HUES64 (cell line): ENCODE measurements around the gene NR6A1.

Experiments used
- H3K27ac ChIP-seq: 2 replicates; pipeline ENCODE4 v1.7.0; 2013; ENCODE audit warnings: low read depth, low read length, inconsistent platforms
- H3K27me3 ChIP-seq: 2 replicates; pipeline ENCODE4 v1.6.1; 2013; ENCODE audit warnings: mild to moderate bottlenecking, low read length; ENCODE audit not compliant: insufficient read depth
- H3K36me3 ChIP-seq: 2 replicates; pipeline ENCODE4 v1.6.1; 2013; ENCODE audit warnings: mild to moderate bottlenecking, low read length; ENCODE audit not compliant: insufficient read depth
- H3K4me1 ChIP-seq: 2 replicates; pipeline ENCODE4 v1.6.1; 2013; ENCODE audit warnings: mild to moderate bottlenecking, low read length, moderate library complexity; ENCODE audit not compliant: insufficient read depth
- H3K4me3 ChIP-seq: 2 replicates; pipeline ENCODE4 v1.5.1; 2013; ENCODE audit warnings: mild to moderate bottlenecking, low read length, moderate library complexity
- H3K9ac ChIP-seq: 2 replicates; pipeline ENCODE4 v1.6.1; 2013; ENCODE audit warnings: mild to moderate bottlenecking, low read depth, low read length
- H3K9me3 ChIP-seq: 2 replicates; pipeline ENCODE4 v1.6.1; 2013; ENCODE audit warnings: low read depth, low read length; ENCODE audit not compliant: insufficient read depth
- WGBS: fragments of 150-250, 120-280 bp; methylation state at CpG from one replicate; pipeline ENCODE4 v1.1.7; 2013; ENCODE audit warnings: missing lambda C conversion rate; 5-methylcytosine and 5-hydroxymethylcytosine counted together

The NR6A1 gene

GRCh38 chr9:124717597-124717996 lies 53.5 kb downstream of the NR6A1 start:
- H3K36me3 ChIP-seq, result peaks cover 11% of the 10 kb centered on the region; the same call in 1 of the 2 replicates
- H3K9ac ChIP-seq, result no peak overlapping the region
- H3K4me3 ChIP-seq, result no peak overlapping the region
- no peak overlapping the region for H3K27ac ChIP-seq
- H3K4me1 ChIP-seq, result peaks cover 8% of the 10 kb centered on the region
- no peaks in the 10 kb centered on the region for H3K27me3 ChIP-seq
- no peaks in the 10 kb centered on the region for H3K9me3 ChIP-seq
- WGBS, result 99% methylated on average over 2 of the region's 2 CpGs

- H3K4me1 ChIP-seq, result peaks cover 8% of the 10 kb centered on the region
- H3K36me3 ChIP-seq, result peaks cover 11% of the 10 kb centered on the region; the same call in 1 of the 2 replicates
- no peak overlapping the region for H3K4me3 ChIP-seq
- H3K9ac ChIP-seq, result no peak overlapping the region
- H3K27me3 ChIP-seq, result no peaks in the 10 kb centered on the region
- H3K27ac ChIP-seq, result no peak overlapping the region
- H3K9me3 ChIP-seq, result no peaks in the 10 kb centered on the region
- WGBS, result 92% methylated on average over 5 of the region's 6 CpGs
These were observed 54.3 kb downstream of the NR6A1 start for GRCh38 chr9:124716808-124717207.

DNA sequence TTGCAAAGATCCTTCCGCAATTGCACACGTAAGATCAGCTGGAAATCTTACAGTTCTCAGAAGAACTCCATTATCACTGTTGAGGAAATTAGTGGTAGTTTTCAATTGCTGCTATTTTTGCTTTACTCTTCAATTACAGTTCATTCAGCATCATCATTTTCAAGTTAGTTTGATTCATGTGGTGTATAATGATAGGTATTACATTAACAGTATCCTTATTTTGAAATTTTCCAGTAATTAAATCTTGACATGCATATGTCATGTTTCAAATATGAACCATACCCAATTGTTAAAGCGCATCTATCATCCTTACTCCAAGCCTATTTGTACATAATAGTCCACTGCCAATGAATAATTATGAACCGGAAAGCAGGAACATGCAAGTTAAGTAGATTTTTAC lies 60.3 kb downstream of the NR6A1 start:
- WGBS, result 97% methylated on average over 4 of the region's 4 CpGs
- Histone ChIP-seq H3K9ac (no peak overlapping the region), H3K27ac (no peak overlapping the region), H3K4me1 (peaks cover 16% of the 10 kb centered on the region; the same call in 1 of the 2 replicates), H3K36me3 (no peaks in the 10 kb centered on the region), H3K27me3 (no peaks in the 10 kb centered on the region), H3K9me3 (no peaks in the 10 kb centered on the region), H3K4me3 (no peak overlapping the region)

GRCh38 chr9:124709292-124709690 lies 61.8 kb downstream of the NR6A1 start:
- peaks cover 16% of the 10 kb centered on the region; the same call in 1 of the 2 replicates for H3K4me1 ChIP-seq
- no peak overlapping the region for H3K9ac ChIP-seq
- 100% methylated on average over 2 of the region's 2 CpGs for WGBS
- H3K4me3 ChIP-seq, result no peak overlapping the region
- no peaks in the 10 kb centered on the region; the same call in 1 of the 2 replicates for H3K36me3 ChIP-seq
- no peaks in the 10 kb centered on the region for H3K9me3 ChIP-seq
- H3K27ac ChIP-seq, result no peak overlapping the region; the same call in 1 of the 2 replicates
- no peaks in the 10 kb centered on the region for H3K27me3 ChIP-seq

GRCh38 chr9:124708633-124709291 lies 62.3 kb downstream of the NR6A1 start:
- Histone ChIP-seq H3K27ac (no peak overlapping the region; the same call in 1 of the 2 replicates), H3K4me1 (peaks cover 16% of the 10 kb centered on the region; the same call in 1 of the 2 replicates), H3K4me3 (no peak overlapping the region), H3K36me3 (no peaks in the 10 kb centered on the region; the same call in 1 of the 2 replicates), H3K27me3 (no peaks in the 10 kb centered on the region), H3K9ac (no peak overlapping the region), H3K9me3 (no peaks in the 10 kb centered on the region)
- WGBS, result 85% methylated on average over 1 of the region's 1 CpG

- peaks cover 16% of the 10 kb centered on the region; the same call in 1 of the 2 replicates for H3K4me1 ChIP-seq
- no peaks in the 10 kb centered on the region for H3K27me3 ChIP-seq
- WGBS, result 82% methylated on average over 2 of the region's 2 CpGs
- no peak overlapping the region for H3K4me3 ChIP-seq
- no peak overlapping the region for H3K9ac ChIP-seq
- H3K27ac ChIP-seq, result no peak overlapping the region
- peaks cover 4% of the 10 kb centered on the region; the same call in 1 of the 2 replicates for H3K36me3 ChIP-seq
- H3K9me3 ChIP-seq, result no peaks in the 10 kb centered on the region
These were observed 63.0 kb downstream of the NR6A1 start for GRCh38 chr9:124708074-124708473.

GRCh38 chr9:124707666-124708065 lies 63.4 kb downstream of the NR6A1 start:
- Histone ChIP-seq H3K36me3 (peaks cover 5% of the 10 kb centered on the region; the same call in 1 of the 2 replicates), H3K9me3 (no peaks in the 10 kb centered on the region), H3K4me1 (peaks cover 16% of the 10 kb centered on the region; the same call in 1 of the 2 replicates), H3K4me3 (no peak overlapping the region), H3K27ac (no peak overlapping the region), H3K9ac (no peak overlapping the region), H3K27me3 (no peaks in the 10 kb centered on the region)
- WGBS, result 89% methylated on average over 3 of the region's 3 CpGs

GRCh38 chr9:124706685-124707084 lies 64.4 kb downstream of the NR6A1 start:
- Histone ChIP-seq H3K27me3 (no peaks in the 10 kb centered on the region), H3K4me3 (no peak overlapping the region), H3K36me3 (peaks cover 12% of the 10 kb centered on the region; the same call in 1 of the 2 replicates), H3K9me3 (no peaks in the 10 kb centered on the region), H3K27ac (no peak overlapping the region), H3K4me1 (peaks cover 16% of the 10 kb centered on the region; the same call in 1 of the 2 replicates), H3K9ac (no peak overlapping the region)
- 94% methylated on average over 6 of the region's 7 CpGs for WGBS

DNA sequence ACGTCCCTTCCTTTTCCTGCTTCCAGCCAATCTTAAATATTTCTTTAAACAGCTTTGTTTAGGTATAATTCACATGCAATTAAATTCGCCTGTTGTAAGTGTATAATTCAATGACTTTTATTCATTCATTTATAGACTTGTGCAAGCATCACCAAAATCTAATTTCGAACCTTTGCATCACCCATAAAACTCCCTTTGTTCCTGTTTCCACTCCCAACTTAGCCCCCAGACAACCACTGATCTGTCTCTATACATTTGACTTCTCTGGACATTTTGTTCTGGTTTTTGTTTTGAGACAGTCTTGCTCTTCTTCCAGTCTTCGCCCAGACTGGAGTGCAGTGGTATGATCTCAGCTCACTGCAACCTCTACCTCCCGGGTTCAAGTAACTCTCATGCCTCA lies 71.5 kb downstream of the NR6A1 start:
- Histone ChIP-seq H3K9me3 (no peaks in the 10 kb centered on the region), H3K4me1 (peaks cover 43% of the 10 kb centered on the region), H3K36me3 (peaks cover 12% of the 10 kb centered on the region; the same call in 1 of the 2 replicates), H3K9ac (no peak overlapping the region), H3K27ac (no peak overlapping the region), H3K27me3 (no peaks in the 10 kb centered on the region), H3K4me3 (no peak overlapping the region)
- WGBS, result 91% methylated on average over 5 of the region's 5 CpGs

DNA sequence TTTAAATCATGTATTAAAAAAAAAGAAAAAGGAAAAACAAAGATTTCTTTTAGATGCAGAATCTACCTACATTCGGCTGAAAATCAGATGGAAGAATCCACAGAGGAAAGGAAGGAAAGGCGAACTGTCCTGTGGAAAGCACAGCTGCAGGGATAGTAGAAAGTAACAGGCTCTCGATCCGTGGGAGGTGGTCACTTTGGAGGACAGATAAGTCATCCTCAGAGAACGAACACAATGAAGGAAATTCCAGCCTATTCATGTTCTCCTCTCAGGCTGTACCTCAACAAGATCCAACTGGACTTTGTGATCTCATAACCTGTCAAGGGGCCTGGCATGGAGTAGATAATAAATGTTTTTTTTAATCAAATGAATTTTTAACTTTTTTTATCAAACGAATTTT lies 72.8 kb downstream of the NR6A1 start:
- no peaks in the 10 kb centered on the region for H3K27me3 ChIP-seq
- H3K4me1 ChIP-seq, result peaks cover 56% of the 10 kb centered on the region
- no peaks in the 10 kb centered on the region for H3K9me3 ChIP-seq
- no peak overlapping the region for H3K27ac ChIP-seq
- H3K4me3 ChIP-seq, result no peak overlapping the region
- no peak overlapping the region for H3K9ac ChIP-seq
- peaks cover 8% of the 10 kb centered on the region; the same call in 1 of the 2 replicates for H3K36me3 ChIP-seq
- 57% methylated on average over 5 of the region's 6 CpGs for WGBS

- Histone ChIP-seq H3K9ac (no peak overlapping the region), H3K9me3 (no peaks in the 10 kb centered on the region), H3K4me1 (peaks cover 63% of the 10 kb centered on the region), H3K27ac (peak overlapping the region; percentile 42), H3K4me3 (no peak overlapping the region), H3K36me3 (peaks cover 6% of the 10 kb centered on the region; the same call in 1 of the 2 replicates), H3K27me3 (no peaks in the 10 kb centered on the region)
- WGBS, result 90% methylated on average over 5 of the region's 5 CpGs
These were observed 73.5 kb downstream of the NR6A1 start for GRCh38 chr9:124697326-124698200.
